ENCODE results near the gene SLC13A3. TPM values are rescaled to one million over a fixed set of nuclear protein-coding genes. Genes with fewer than 3 reads are reported as not detected.

SLC13A3 gene
- total RNA-seq, 3 donors from 2014 or later: 0.08 to 0.19 (median 0.13) TPM

DNA sequence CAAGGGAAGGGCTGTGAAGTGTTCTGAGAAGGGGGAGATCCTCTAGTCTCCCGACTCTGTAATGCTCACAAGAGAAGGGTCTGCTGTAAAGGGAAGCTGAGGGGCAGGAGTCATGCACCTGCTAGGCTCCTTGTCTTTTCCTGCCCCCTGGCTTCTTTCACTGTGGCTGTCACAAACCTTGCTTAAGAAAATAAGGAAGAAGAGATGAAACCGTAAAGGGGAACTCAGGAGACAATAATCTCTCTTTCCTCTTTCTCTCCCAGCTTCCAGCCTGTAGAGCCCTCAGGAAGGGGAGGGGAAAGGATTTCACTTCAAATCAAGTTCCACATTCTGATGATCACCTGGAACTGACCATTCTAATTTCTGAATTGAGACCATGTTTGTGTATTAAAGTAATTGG is 26.3 kb downstream of the SLC13A3 start:
- ATAC-seq (no peak), DNase-seq (no peak)
- Mint-ChIP-seq H3K4me3 (no peak overlapping the region), H3K27me3 (ENCODE audit: low read depth) (peaks cover 16% of the 10 kb centered on the region), H3K9me3 (peaks cover 18% of the 10 kb centered on the region), H3K4me1 (ENCODE audit: low read depth) (no peaks in the 10 kb centered on the region), H3K36me3 (ENCODE audit: insufficient read depth) (no peaks in the 10 kb centered on the region)

DNA sequence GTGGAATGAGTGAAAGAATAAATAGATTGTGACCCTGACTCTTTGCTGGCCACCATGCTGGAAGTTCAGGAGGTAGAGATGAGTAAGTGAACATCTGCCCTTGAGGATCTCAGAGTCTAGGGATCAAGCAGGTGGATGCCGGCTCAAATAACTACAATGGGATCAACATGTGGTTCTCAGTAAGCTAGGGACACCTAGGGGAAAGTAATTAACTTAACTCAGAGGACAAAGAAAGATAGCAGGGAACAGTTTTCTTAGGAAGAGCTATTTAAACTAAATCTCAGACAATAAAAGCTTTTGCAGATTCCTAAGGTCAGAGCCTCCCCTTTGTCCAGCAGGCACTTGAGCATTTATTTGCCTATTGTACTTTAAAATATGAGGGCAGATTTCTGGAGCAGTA is 29.1 kb downstream of the SLC13A3 start:
- peaks cover 17% of the 10 kb centered on the region for H3K27me3 Mint-ChIP-seq (ENCODE audit: low read depth)
- no peaks in the 10 kb centered on the region for H3K36me3 Mint-ChIP-seq (ENCODE audit: insufficient read depth)
- H3K9me3 Mint-ChIP-seq: peaks cover 15% of the 10 kb centered on the region
- H3K4me3 Mint-ChIP-seq: no peak overlapping the region
- ATAC-seq: no peak
- H3K4me1 Mint-ChIP-seq (ENCODE audit: low read depth): no peaks in the 10 kb centered on the region
- no peak for DNase-seq

DNA sequence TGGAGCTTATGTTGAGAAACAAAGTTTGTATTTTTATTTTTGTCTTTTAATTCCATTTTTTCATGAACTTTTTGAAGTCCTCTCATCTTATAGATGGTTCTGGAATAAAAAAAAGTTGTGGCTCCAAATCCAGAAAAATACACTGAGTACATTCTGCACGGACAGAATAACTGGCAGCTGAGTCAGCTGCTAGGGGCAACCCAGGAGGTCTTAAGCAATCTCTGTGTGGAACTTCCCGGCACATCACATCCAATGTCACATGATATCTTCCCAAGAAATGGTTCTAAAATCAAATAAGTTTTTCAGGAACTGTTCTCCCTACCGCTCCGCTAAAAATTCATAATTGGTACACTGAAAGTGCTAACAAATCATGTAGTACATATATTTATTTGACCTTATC is 29.8 kb downstream of the SLC13A3 start:
- Mint-ChIP-seq H3K4me1 (ENCODE audit: low read depth) (no peaks in the 10 kb centered on the region), H3K9me3 (peaks cover 15% of the 10 kb centered on the region), H3K36me3 (ENCODE audit: insufficient read depth) (no peaks in the 10 kb centered on the region), H3K4me3 (no peak overlapping the region), H3K27me3 (ENCODE audit: low read depth) (peaks cover 13% of the 10 kb centered on the region)
- ATAC-seq (no peak), DNase-seq (no peak)

DNA sequence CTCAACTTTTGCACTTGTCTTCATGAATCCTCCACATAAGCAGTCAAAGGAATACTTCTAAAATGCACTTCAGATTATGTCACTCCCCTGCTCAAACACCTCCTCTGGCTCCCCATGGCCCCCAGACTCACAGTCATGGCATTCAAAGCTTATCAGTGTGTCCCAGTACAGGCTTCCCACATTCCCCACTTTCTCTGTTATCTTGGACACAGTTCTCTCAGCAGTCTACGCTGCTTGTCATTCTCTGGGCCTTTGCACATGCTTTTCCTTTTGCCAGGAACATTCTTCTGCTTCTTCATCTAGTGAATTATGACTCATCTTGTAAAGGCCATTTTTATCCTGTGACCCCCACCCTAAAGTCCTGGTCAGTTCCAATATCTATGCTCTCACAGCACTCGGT is 31.8 kb downstream of the SLC13A3 start:
- Mint-ChIP-seq H3K27me3 (ENCODE audit: low read depth) (peaks cover 13% of the 10 kb centered on the region), H3K4me1 (ENCODE audit: low read depth) (no peaks in the 10 kb centered on the region), H3K36me3 (ENCODE audit: insufficient read depth) (no peaks in the 10 kb centered on the region), H3K9me3 (peaks cover 11% of the 10 kb centered on the region), H3K4me3 (no peak overlapping the region)
- ATAC-seq (no peak), DNase-seq (no peak)

DNA sequence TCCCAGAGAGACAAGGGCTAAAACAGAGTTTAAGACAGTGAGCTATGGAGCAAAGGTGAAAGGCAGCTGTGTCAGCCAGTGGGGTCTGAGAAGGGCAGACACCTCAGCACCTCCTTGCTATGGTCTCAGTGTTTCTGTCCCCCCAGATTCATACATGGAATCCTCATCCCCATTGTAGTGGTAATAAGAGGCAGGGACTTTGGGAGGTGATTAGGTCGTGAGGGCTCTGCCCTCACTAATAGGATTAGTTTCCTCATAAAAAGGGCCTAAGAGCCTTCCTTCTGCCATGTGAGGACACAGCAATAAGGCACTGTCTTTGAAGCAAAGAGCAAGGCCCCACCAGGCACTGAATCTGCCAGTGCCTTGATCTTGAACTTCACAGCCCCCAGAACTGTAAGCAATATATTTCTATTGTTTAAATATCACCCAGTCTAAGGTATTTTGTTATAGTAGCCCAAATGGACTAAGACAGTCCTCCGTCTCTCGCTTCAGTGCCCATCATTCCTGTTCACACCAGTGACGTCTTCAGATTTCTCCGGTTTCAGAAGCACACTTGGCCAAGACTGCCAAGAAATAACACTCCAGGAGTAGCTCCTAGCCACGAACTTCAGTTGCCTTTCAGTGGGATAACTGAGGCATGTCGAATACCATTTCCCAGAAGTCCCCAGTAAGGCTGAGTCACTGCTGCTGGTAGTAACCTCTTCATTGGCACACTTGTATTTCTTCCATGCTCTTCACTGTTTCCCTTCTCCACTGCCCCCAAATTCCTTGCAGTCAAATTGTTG is 32.8 kb downstream of the SLC13A3 start:
- no peak overlapping the region for H3K4me3 Mint-ChIP-seq
- no peaks in the 10 kb centered on the region for H3K4me1 Mint-ChIP-seq (ENCODE audit: low read depth)
- ATAC-seq (no peak), DNase-seq (no peak)
- H3K27me3 Mint-ChIP-seq (ENCODE audit: low read depth): peaks cover 8% of the 10 kb centered on the region
- peaks cover 4% of the 10 kb centered on the region for H3K9me3 Mint-ChIP-seq
- H3K36me3 Mint-ChIP-seq (ENCODE audit: insufficient read depth): no peaks in the 10 kb centered on the region

DNA sequence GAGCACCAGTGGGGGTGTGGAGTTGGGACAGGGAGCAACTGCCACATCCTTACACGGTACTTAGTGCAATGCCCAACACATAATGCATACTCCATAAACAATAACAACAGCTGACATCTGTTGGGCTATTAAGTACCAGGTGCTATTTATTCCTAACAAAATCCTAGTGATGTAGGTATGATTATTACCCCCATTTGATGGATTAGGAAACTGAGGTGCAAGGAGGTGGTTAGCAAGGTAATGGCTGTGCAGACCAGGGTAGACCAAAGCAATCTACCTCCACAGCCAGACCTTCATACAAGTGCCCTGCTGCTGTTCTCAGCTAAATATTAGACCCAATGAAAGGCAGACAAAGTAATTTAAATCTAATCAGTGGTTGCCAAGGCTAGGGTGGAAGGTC is 36.8 kb downstream of the SLC13A3 start:
- Mint-ChIP-seq H3K36me3 (ENCODE audit: insufficient read depth) (no peaks in the 10 kb centered on the region), H3K4me3 (no peak overlapping the region), H3K27me3 (ENCODE audit: low read depth) (peaks cover 13% of the 10 kb centered on the region), H3K9me3 (peaks cover 4% of the 10 kb centered on the region), H3K4me1 (ENCODE audit: low read depth) (no peaks in the 10 kb centered on the region)
- no peak for DNase-seq
- ATAC-seq: no peak

DNA sequence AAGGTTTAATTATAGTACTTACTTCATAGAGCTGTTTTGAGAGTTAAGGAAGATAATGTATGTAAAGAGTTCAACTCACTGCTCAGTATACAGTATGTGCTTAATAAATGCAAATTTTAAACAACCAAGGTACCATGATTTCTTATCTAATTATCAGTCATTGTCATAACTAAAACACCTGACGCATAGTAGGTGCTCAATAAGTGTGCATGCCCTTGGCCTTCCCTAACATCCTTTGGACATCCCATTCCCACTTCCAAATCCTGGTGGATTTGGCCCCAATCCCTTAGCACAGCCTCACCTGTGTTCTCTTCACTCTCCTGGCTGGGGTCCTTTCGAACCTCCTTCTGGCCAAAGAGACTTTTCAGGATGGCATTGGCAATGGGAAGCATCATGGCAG is 41.1 kb downstream of the SLC13A3 start:
- Mint-ChIP-seq H3K27me3 (ENCODE audit: low read depth) (peaks cover 5% of the 10 kb centered on the region), H3K4me1 (ENCODE audit: low read depth) (no peaks in the 10 kb centered on the region), H3K4me3 (no peak overlapping the region), H3K9me3 (no peaks in the 10 kb centered on the region), H3K36me3 (ENCODE audit: insufficient read depth) (no peaks in the 10 kb centered on the region)
- ATAC-seq (no peak), DNase-seq (no peak)

DNA sequence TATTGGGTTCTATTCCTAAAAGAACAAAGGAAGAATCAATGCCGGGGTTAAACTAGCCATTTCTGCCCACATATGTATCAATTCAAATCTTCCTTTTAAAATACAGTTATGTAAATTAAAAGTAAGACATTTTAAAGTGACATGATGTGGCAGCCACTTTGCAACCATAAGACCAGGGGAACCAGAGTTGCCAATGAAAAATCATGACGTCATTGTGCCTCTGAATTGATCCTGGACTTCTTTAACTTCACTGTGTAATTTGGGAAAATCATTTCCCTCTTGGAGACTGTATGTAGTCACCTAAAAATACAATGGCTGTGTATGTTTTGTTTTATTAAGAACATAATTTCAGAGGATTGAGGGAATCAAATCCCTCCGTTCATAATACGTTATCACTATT is 42.2 kb downstream of the SLC13A3 start:
- Mint-ChIP-seq H3K36me3 (ENCODE audit: insufficient read depth) (no peaks in the 10 kb centered on the region), H3K9me3 (no peaks in the 10 kb centered on the region), H3K4me3 (no peak overlapping the region), H3K27me3 (ENCODE audit: low read depth) (peaks cover 5% of the 10 kb centered on the region), H3K4me1 (ENCODE audit: low read depth) (no peaks in the 10 kb centered on the region)
- ATAC-seq: no peak
- DNase-seq: no peak

DNA sequence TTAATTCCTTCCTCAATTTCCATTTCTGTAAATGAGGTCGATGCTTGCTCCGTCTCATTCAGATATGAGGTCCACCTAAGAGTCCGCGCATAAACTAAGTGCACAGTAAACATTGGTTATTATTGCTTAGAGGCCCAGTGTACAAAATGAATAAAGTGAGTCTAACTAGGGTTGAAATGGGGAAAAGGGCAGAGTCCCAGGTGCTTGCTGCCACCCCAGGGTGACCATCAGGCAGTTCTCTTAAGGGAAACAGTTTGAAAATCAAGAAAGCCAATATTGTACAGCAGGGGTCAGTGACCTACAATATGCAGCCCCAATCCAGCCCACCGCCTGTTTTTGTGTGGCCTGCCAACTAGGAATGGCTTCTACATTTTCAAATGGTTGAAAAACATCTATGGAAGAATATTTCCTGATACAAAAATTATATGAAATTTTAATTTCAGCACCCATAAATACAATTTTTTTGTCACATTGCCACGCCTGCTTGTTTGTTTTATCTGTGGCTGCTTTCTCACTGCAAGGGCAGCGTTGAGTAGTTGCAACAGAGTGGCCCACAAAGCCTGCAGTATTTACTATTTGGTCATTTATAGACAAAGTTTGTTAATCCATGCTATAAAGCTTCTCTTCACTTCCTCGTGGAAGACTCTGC is 43.3 kb downstream of the SLC13A3 start:
- ATAC-seq (no peak), DNase-seq (no peak)
- Mint-ChIP-seq H3K36me3 (ENCODE audit: insufficient read depth) (no peaks in the 10 kb centered on the region), H3K4me3 (no peak overlapping the region), H3K27me3 (ENCODE audit: low read depth) (peaks cover 2% of the 10 kb centered on the region), H3K4me1 (ENCODE audit: low read depth) (no peaks in the 10 kb centered on the region), H3K9me3 (no peaks in the 10 kb centered on the region)

DNA sequence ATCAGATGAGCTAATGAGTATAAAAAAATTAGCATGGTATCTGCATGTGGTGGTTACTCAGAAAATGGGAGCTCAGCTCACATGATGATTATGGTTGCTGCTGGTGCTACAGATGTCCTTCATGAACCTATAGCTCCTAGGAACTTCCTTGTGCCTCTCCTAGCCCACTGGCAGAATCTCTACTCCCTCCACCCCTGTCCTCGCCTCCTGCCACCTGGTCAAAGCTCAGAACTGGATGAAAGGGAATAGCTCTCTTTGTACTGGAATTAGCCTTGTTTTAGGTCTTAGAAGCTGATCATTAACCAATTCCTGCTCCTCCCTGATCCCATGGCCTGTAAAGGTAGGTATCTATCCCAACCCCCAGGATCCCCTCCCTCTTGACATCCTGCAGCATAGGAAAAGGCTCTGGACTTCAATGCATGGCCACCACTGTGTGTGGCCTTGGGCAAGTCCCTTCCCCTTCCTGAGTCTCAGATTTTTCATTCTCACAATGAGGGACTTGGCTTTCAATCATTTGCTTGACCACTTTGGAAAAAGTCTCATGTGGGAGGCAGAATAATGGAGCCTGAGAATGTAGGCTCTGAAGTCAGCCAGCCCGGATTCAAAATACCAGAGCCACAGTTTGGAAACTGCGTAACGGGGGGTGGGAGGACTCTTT is 43.9 kb downstream of the SLC13A3 start:
- Mint-ChIP-seq H3K4me1 (ENCODE audit: low read depth) (no peaks in the 10 kb centered on the region), H3K4me3 (no peak overlapping the region), H3K36me3 (ENCODE audit: insufficient read depth) (no peaks in the 10 kb centered on the region), H3K9me3 (no peaks in the 10 kb centered on the region), H3K27me3 (ENCODE audit: low read depth) (peaks cover 2% of the 10 kb centered on the region)
- DNase-seq: no peak
- no peak for ATAC-seq

DNA sequence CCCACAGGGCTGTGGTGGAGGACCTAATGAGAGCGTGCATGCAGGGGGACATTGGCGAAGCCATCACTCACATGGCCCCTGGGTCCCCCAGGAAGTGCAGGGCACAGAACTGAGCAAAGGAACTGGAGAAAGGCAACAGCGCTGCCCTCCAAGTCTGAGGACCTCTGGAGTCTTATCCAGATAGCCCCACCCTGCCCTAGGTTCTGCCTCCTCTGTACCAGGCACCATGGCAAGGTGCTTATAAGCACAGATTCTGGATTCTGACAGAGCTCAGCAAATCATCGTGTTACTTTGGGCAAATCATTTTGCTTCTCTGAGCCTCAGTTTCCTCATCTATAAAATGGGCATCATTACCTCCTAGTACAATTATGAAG is 44.5 kb downstream of the SLC13A3 start:
- no peaks in the 10 kb centered on the region for H3K9me3 Mint-ChIP-seq
- H3K4me1 Mint-ChIP-seq (ENCODE audit: low read depth): no peaks in the 10 kb centered on the region
- H3K4me3 Mint-ChIP-seq: no peak overlapping the region
- no peaks in the 10 kb centered on the region for H3K36me3 Mint-ChIP-seq (ENCODE audit: insufficient read depth)
- DNase-seq (no peak), ATAC-seq (no peak)
- peaks cover 2% of the 10 kb centered on the region for H3K27me3 Mint-ChIP-seq (ENCODE audit: low read depth)

DNA sequence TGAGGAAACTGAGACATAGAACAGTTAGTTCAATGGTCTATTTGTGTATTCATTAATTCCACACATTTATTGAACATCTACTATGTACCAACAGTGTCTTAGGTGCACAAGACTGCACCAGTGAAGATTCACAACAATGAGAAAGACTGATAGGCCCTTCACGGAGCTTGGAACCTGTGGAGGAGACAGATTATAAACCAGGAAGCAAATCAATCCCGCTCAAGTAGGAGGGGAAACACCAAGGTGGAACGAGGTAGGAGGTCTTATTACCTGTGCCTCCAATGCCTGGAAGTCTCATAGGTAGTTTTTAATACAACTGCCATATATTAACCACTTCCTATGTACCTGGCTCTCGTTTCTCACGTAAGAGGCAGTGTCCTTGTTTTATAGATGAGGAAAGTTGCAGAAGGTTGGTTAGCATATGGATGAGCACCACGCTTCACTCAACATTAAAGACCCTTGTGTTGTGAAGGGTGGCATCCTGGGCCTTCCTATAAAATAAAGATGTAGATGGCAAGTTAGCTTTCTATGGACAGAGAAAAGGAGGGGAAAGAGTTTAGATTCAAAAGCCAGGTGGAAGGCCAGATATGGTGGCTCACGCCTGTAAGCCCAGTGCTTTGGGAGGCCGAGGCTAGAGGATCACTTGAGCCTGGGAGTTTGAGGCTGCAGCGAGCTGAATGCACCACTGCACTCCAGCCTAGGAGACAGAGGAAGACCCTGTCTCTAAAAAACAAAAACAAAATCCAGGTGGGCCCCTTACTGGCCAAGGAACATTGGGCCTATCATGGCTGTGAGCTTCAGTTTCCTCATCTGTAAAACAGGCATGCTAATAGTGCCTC is 45.1 kb downstream of the SLC13A3 start:
- Mint-ChIP-seq H3K4me3 (no peak overlapping the region), H3K36me3 (ENCODE audit: insufficient read depth) (no peaks in the 10 kb centered on the region), H3K9me3 (no peaks in the 10 kb centered on the region), H3K4me1 (ENCODE audit: low read depth) (no peaks in the 10 kb centered on the region), H3K27me3 (ENCODE audit: low read depth) (peaks cover 2% of the 10 kb centered on the region)
- DNase-seq (no peak), ATAC-seq (no peak)

DNA sequence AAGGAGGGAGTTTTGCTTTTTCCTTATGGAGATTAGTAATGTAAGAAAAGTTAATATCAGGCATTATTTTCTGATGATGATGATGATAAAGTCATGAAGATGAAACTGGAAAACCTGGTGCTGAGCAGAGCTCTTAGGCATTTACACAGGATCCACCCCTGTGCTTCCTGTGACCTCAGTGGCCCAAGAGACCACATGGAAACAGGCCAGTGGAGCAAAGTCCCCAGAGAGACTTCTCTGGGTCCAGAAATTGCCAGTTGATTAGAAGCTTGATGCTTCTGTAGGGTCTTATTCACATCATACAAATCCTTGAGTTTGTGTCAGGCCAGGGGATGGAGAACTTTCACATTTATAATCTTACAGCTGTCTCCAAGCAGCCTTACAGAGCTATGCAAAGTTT is 46.1 kb downstream of the SLC13A3 start:
- no peak for ATAC-seq
- Mint-ChIP-seq H3K27me3 (ENCODE audit: low read depth) (no peaks in the 10 kb centered on the region), H3K36me3 (ENCODE audit: insufficient read depth) (no peaks in the 10 kb centered on the region)

DNA sequence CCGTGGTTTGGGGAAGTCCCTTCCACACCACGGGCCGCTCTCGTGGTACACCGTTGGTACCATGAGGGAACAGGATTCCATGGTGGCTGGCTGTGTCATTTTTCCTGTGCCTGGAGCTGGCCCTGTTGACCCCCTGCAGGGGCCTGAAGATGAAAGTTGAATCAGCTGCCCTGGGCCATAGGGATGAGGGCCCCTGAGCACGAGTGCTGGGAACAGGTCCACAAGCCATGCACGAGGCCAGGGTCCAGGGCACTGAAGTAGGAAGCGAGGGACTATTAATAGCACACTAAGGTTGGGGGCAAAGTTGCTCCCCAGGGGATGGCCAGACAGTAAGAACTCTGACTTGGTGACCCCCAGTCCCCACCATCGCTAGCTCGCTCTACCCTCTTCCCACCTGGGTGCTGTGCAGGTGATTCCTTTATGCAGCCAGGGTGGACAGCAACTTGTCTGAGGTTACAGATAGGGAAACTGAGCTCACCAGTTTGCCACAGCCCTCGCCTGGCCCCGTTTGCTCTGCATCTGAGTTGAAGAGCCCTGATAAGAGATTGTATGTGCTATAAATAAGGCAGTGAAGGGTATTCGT is 46.6 kb downstream of the SLC13A3 start:
- no peak for ATAC-seq
- Mint-ChIP-seq H3K4me1 (ENCODE audit: low read depth) (no peaks in the 10 kb centered on the region), H3K27me3 (ENCODE audit: low read depth) (no peaks in the 10 kb centered on the region), H3K4me3 (no peak overlapping the region), H3K36me3 (ENCODE audit: insufficient read depth) (no peaks in the 10 kb centered on the region), H3K9me3 (no peaks in the 10 kb centered on the region)
- DNase-seq: no peak

More for the DNA sequence above, 46.1 kb downstream of the SLC13A3 start:
- DNase-seq: no peak
- Mint-ChIP-seq H3K9me3 (no peaks in the 10 kb centered on the region), H3K4me3 (no peak overlapping the region), H3K4me1 (ENCODE audit: low read depth) (no peaks in the 10 kb centered on the region)
